ENCODE results near the gene ODAD4.

ODAD4 gene

GRCh38 chr17:41957869-41958439 is 27.5 kb downstream of the ODAD4 start:
- DNase-seq (ENCODE audit: extremely low read depth, low read depth): no peak
- no peak overlapping the region for H3K4me3 ChIP-seq (replicated peaks; ENCODE audit: low read depth, low read length)
- TF ChIP-seq CTCF (IDR thresholded peaks at IDR 0.05; ENCODE audit: low read depth, low read length, missing control alignments): no peak

GRCh38 chr17:41959030-41959335 is 28.6 kb downstream of the ODAD4 start:
- no peak for TF ChIP-seq CTCF (IDR thresholded peaks at IDR 0.05; ENCODE audit: low read depth, low read length, missing control alignments)
- no peak overlapping the region for H3K4me3 ChIP-seq (replicated peaks; ENCODE audit: low read depth, low read length)
- no peak for DNase-seq (ENCODE audit: extremely low read depth, low read depth)

GRCh38 chr17:41959336-41960095 is 29.1 kb downstream of the ODAD4 start:
- TF ChIP-seq CTCF (IDR thresholded peaks at IDR 0.05; ENCODE audit: low read depth, low read length, missing control alignments): peak; percentile 61
- peak; percentile 31 for DNase-seq (ENCODE audit: extremely low read depth, low read depth)
- H3K4me3 ChIP-seq (replicated peaks; ENCODE audit: low read depth, low read length): no peak overlapping the region

GRCh38 chr17:41962111-41962510 is 31.7 kb downstream of the ODAD4 start:
- H3K4me3 ChIP-seq (replicated peaks; ENCODE audit: low read depth, low read length): no peak overlapping the region
- no peak for DNase-seq (ENCODE audit: extremely low read depth, low read depth)
- TF ChIP-seq CTCF (IDR thresholded peaks at IDR 0.05; ENCODE audit: low read depth, low read length, missing control alignments): no peak

GRCh38 chr17:41962768-41963434 is 32.5 kb downstream of the ODAD4 start:
- no peak overlapping the region for H3K4me3 ChIP-seq (replicated peaks; ENCODE audit: low read depth, low read length)
- peak; percentile 94 for TF ChIP-seq CTCF (IDR thresholded peaks at IDR 0.05; ENCODE audit: low read depth, low read length, missing control alignments)
- peak; percentile 31 for DNase-seq (ENCODE audit: extremely low read depth, low read depth)

GRCh38 chr17:41965694-41966462 is 35.5 kb downstream of the ODAD4 start:
- TF ChIP-seq CTCF (IDR thresholded peaks at IDR 0.05; ENCODE audit: low read depth, low read length, missing control alignments): no peak
- H3K4me3 ChIP-seq (replicated peaks; ENCODE audit: low read depth, low read length): peak overlapping the region; percentile 85
- no peak for DNase-seq (ENCODE audit: extremely low read depth, low read depth)

All from HFF-Myc (cell line).